NCI-H748 (cell line): Measurements from ENCODE around the gene PPIL1.
"Not testable (repeated sequence)": the region's sequence is repeated elsewhere in the genome, so short reads cannot be mapped to it uniquely, and the experiment has no call there.

ENCODE experiments used
- DNase-seq: peaks from one replicate; lab custom pipeline; 2025; ENCODE audit not compliant: unreplicated experiment; lab: John Stamatoyannopoulos, UW

The PPIL1 gene

GRCh38 chr6:36817176-36817817 lies 57.3 kb downstream of the PPIL1 start:
- no peak for DNase-seq

GRCh38 chr6:36815962-36816735 lies 58.5 kb downstream of the PPIL1 start:
- no peak for DNase-seq

GRCh38 chr6:36814249-36814648 lies 60.4 kb downstream of the PPIL1 start:
- DNase-seq = no peak

- DNase-seq = no peak
Measured at GRCh38 chr6:36813526-36813925, 61.1 kb downstream of the PPIL1 start.

- DNase-seq = not testable (repeated sequence)
Measured at GRCh38 chr6:36813047-36813446, 61.6 kb downstream of the PPIL1 start.

- no peak for DNase-seq
Measured at GRCh38 chr6:36809941-36810803, 64.4 kb downstream of the PPIL1 start.

- DNase-seq = no peak
Measured at GRCh38 chr6:36809156-36809555, 65.4 kb downstream of the PPIL1 start.

GRCh38 chr6:36808634-36809033 lies 66.0 kb downstream of the PPIL1 start:
- DNase-seq = no peak

- no peak for DNase-seq
Measured at GRCh38 chr6:36807750-36808149, 66.9 kb downstream of the PPIL1 start.

- no peak for DNase-seq
Measured at GRCh38 chr6:36807143-36807542, 67.5 kb downstream of the PPIL1 start.

- DNase-seq = no peak
Measured at GRCh38 chr6:36805917-36806316, 68.7 kb downstream of the PPIL1 start.

GRCh38 chr6:36805096-36805797 lies 69.4 kb downstream of the PPIL1 start:
- no peak for DNase-seq
